ENCODE results near the gene ZNF182. TPM values are rescaled to one million over a fixed set of nuclear protein-coding genes. Genes with fewer than 3 reads are reported as not detected.

Gene ZNF182
- 9.8 and 15.2 TPM in 2 replicates for total RNA-seq (ENCODE audit: low replicate concordance)

- Mint-ChIP-seq H3K4me3 (peak within 1 kb of the TSS; percentile 98), H3K9me3 (peaks cover 13% of the 10 kb centered on the region), H3K27me3 (ENCODE audit: insufficient read depth, low read depth) (peaks cover 3% of the 10 kb centered on the region), H3K4me1 (peaks cover 12% of the 10 kb centered on the region), H3K36me3 (peaks cover 14% of the 10 kb centered on the region), H3K27ac (peak within 1 kb of the TSS; percentile 88)
- peak within 1 kb of the TSS; percentile 72 for H3K9ac ChIP-seq
- H3K4me1 ChIP-seq = peaks cover 6% of the 10 kb centered on the region
- no peak within 1 kb of the TSS for H3K27ac ChIP-seq
- peaks cover 31% of the 10 kb centered on the region for H3K79me2 ChIP-seq (ENCODE audit: low read depth)
- H3K27me3 ChIP-seq = no peaks in the 10 kb centered on the region
- DNase-seq (ENCODE audit: low spot score) = peak; percentile 97
- H3K9me3 ChIP-seq (ENCODE audit: low read depth) = no peaks in the 10 kb centered on the region
- H4K20me1 ChIP-seq (ENCODE audit: low read depth) = no peaks in the 10 kb centered on the region
- peak within 1 kb of the TSS; percentile 71 for H3K4me3 ChIP-seq
- peak within 1 kb of the TSS; percentile 72 for H2AFZ ChIP-seq (replicated peaks)
- TF ChIP-seq EZH2phosphoT487 (IDR thresholded peaks at IDR 0.05) = no peak
- TF ChIP-seq CTCF (IDR thresholded peaks at IDR 0.05) = no peak
- TF ChIP-seq EZH2 (IDR thresholded peaks at IDR 0.05) = no peak
- no peaks in the 10 kb centered on the region for H3F3A ChIP-seq (ENCODE audit: low read depth)
- no peaks in the 10 kb centered on the region for H3K36me3 ChIP-seq
- peak within 1 kb of the TSS; percentile 81 for H3K4me2 ChIP-seq
Observed at GRCh38 chrX:48003758-48004457, at the start of gene ZNF182. TSS of gene ZNF182 (minus strand) at chrX:48003989. CDS start at chrX:48002609, 1,380 bp downstream.

- H3K4me1 ChIP-seq = no peaks in the 10 kb centered on the region
- no peak for DNase-seq (ENCODE audit: low spot score)
- H3F3A ChIP-seq (ENCODE audit: low read depth) = no peaks in the 10 kb centered on the region
- H3K4me2 ChIP-seq = no peak overlapping the region
- H3K27ac Mint-ChIP-seq = no peak overlapping the region
- no peak overlapping the region for H3K4me3 ChIP-seq
- no peak overlapping the region for H3K27ac ChIP-seq
- H3K79me2 ChIP-seq (ENCODE audit: low read depth) = no peaks in the 10 kb centered on the region
- no peaks in the 10 kb centered on the region for H3K36me3 Mint-ChIP-seq
- H3K4me3 Mint-ChIP-seq = no peak overlapping the region
- no peak for TF ChIP-seq CTCF (IDR thresholded peaks at IDR 0.05)
- TF ChIP-seq EZH2 (IDR thresholded peaks at IDR 0.05) = no peak
- no peak for TF ChIP-seq EZH2phosphoT487 (IDR thresholded peaks at IDR 0.05)
- H3K9me3 ChIP-seq (ENCODE audit: low read depth) = no peaks in the 10 kb centered on the region
- peaks cover 18% of the 10 kb centered on the region for H3K9me3 Mint-ChIP-seq
- H2AFZ ChIP-seq (replicated peaks) = no peak overlapping the region
- peaks cover 3% of the 10 kb centered on the region for H3K4me1 Mint-ChIP-seq
- no peak overlapping the region for H3K9ac ChIP-seq
- H3K36me3 ChIP-seq = no peaks in the 10 kb centered on the region
- H4K20me1 ChIP-seq (ENCODE audit: low read depth) = no peaks in the 10 kb centered on the region
- H3K27me3 Mint-ChIP-seq (ENCODE audit: insufficient read depth, low read depth) = no peaks in the 10 kb centered on the region
- H3K27me3 ChIP-seq = no peaks in the 10 kb centered on the region
Observed at GRCh38 chrX:48046846-48047245, 43.1 kb upstream of the ZNF182 start.

- Mint-ChIP-seq H3K27ac (no peak overlapping the region), H3K4me3 (no peak overlapping the region), H3K9me3 (peaks cover 18% of the 10 kb centered on the region), H3K4me1 (peaks cover 3% of the 10 kb centered on the region), H3K36me3 (no peaks in the 10 kb centered on the region), H3K27me3 (ENCODE audit: insufficient read depth, low read depth) (no peaks in the 10 kb centered on the region)
- Histone ChIP-seq H3K4me3 (no peak overlapping the region), H3K36me3 (no peaks in the 10 kb centered on the region), H3F3A (ENCODE audit: low read depth) (no peaks in the 10 kb centered on the region), H4K20me1 (ENCODE audit: low read depth) (no peaks in the 10 kb centered on the region), H3K27me3 (no peaks in the 10 kb centered on the region), H2AFZ (replicated peaks) (no peak overlapping the region), H3K79me2 (ENCODE audit: low read depth) (no peaks in the 10 kb centered on the region), H3K27ac (no peak overlapping the region), H3K9me3 (ENCODE audit: low read depth) (no peaks in the 10 kb centered on the region), H3K4me2 (no peak overlapping the region), H3K4me1 (no peaks in the 10 kb centered on the region), H3K9ac (no peak overlapping the region)
- DNase-seq (ENCODE audit: low spot score) = no peak
- TF ChIP-seq EZH2phosphoT487 (IDR thresholded peaks at IDR 0.05) (no peak), EZH2 (IDR thresholded peaks at IDR 0.05) (no peak), CTCF (IDR thresholded peaks at IDR 0.05) (no peak)
Observed at GRCh38 chrX:48045410-48046311, 41.9 kb upstream of the ZNF182 start.
